C4-2B (cell line): ENCODE measurements around the gene ZBTB16.

Experiments used
- CTCF ChIP-seq: fragments of 450-650 bp; conservative IDR thresholded peaks from 2 replicates; pipeline ENCODE4 v1.5.1; 2017; ENCODE audit warnings: mild to moderate bottlenecking
- ZFX ChIP-seq: fragments of 450-650 bp; IDR thresholded peaks from 2 replicates; pipeline ENCODE4 v1.6.1; 2017

- TF ChIP-seq CTCF (no peak), ZFX (no peak)
These were observed 233.7 kb downstream of the ZBTB16 start for GRCh38 chr11:114293201-114293711.
